Measurements from ENCODE around the gene NXT2. TPM values are rescaled to one million over a fixed set of nuclear protein-coding genes. Genes with fewer than 3 reads are reported as not detected.

NXT2 gene
- total and polyA plus RNA-seq, 2 experiments from 2014 or later = 6.9 to 11.5 TPM

DNA sequence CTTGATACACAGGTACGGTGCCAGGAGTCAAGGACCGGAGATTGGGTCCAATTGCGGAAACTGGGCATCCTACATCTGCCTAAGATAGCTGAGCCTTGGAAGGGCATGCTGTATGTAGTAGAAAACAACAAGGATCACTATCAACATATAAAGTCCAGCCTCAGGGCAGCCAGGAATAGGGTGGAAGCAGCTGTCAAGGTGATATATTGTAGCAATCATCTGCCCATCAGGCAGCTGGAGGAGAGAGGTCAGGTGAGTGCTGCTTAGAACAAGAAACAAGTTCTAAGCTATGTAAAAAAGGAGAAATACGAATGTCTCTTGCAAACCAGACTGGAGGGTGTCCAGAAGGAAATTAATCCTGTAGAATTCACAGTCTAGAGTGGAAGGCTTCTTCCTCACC is 53.5 kb downstream of the NXT2 start:
- no peaks in the 10 kb centered on the region for H3F3A ChIP-seq (ENCODE audit: insufficient read depth)
- H2AFZ ChIP-seq = no peak overlapping the region
- H3K4me2 ChIP-seq (ENCODE audit: unreplicated experiment) = no peak overlapping the region
- no peak overlapping the region for H3K4me3 ChIP-seq
- in situ Hi-C loops (cut with MboI) = no loop called here
- no peaks in the 10 kb centered on the region for H3K79me2 ChIP-seq (ENCODE audit: insufficient read depth)
- H3K27me3 ChIP-seq (replicated peaks; ENCODE audit: insufficient read depth) = no peaks in the 10 kb centered on the region
- H3K9me3 ChIP-seq (ENCODE audit: low read depth) = no peaks in the 10 kb centered on the region
- no peak for DNase-seq
- no peaks in the 10 kb centered on the region for H3K36me3 ChIP-seq (ENCODE audit: low read depth)
- 63 to 64% methylated on average over 4 of the region's 4 CpGs for WGBS, 2 experiments (ENCODE audit: low coverage in 1 of 2, low lambda C conversion rate in 2 of 2, missing lambda C conversion rate in 2 of 2)
- no peaks in the 10 kb centered on the region for H3K4me1 ChIP-seq (ENCODE audit: insufficient read depth)
- no peaks in the 10 kb centered on the region for H3K9me2 ChIP-seq (ENCODE audit: insufficient read depth)
- H3K27ac ChIP-seq = no peak overlapping the region
- TF ChIP-seq EZH2 (IDR thresholded peaks at IDR 0.05; ENCODE audit: insufficient read depth, poor library complexity, severe bottlenecking) (no peak), EZH2phosphoT487 (IDR thresholded peaks at IDR 0.05; ENCODE audit: insufficient read depth, low read depth) (no peak)
- H4K20me1 ChIP-seq (ENCODE audit: insufficient read depth) = no peaks in the 10 kb centered on the region
- H3K9ac ChIP-seq = no peak overlapping the region

Other genes with a start within 250 kb of the NXT2 start
- gene GUCY2F, start 54.8 kb upstream of the NXT2 start, total RNA-seq (2014; rRNA removed; shearing (Covaris generic)) = not detected in 2 replicates
- gene GUCY2F, start 54.8 kb upstream of the NXT2 start, polyA plus RNA-seq (2016; fragmentation: Nextera tagmentation; extraction: Ambion mirVana) = not detected in 2 replicates
- gene KCNE5, start 88.3 kb downstream of the NXT2 start, total RNA-seq (2014; rRNA removed; shearing (Covaris generic)) = 1.5 TPM in 1 of 2 replicates, not detected in the other
- gene KCNE5, start 88.3 kb downstream of the NXT2 start, polyA plus RNA-seq (2016; fragmentation: Nextera tagmentation; extraction: Ambion mirVana) = 0.13 TPM in 1 of 2 replicates, not detected in the other
- 68.2 and 81.7 TPM in 2 replicates for gene ACSL4, start 196.4 kb downstream of the NXT2 start, total RNA-seq (2014; rRNA removed; shearing (Covaris generic))
- gene ACSL4, start 196.4 kb downstream of the NXT2 start, polyA plus RNA-seq (2016; fragmentation: Nextera tagmentation; extraction: Ambion mirVana) = 33.2 and 33.9 TPM in 2 replicates